Measurements from ENCODE around the gene ANTXRL.

DNA sequence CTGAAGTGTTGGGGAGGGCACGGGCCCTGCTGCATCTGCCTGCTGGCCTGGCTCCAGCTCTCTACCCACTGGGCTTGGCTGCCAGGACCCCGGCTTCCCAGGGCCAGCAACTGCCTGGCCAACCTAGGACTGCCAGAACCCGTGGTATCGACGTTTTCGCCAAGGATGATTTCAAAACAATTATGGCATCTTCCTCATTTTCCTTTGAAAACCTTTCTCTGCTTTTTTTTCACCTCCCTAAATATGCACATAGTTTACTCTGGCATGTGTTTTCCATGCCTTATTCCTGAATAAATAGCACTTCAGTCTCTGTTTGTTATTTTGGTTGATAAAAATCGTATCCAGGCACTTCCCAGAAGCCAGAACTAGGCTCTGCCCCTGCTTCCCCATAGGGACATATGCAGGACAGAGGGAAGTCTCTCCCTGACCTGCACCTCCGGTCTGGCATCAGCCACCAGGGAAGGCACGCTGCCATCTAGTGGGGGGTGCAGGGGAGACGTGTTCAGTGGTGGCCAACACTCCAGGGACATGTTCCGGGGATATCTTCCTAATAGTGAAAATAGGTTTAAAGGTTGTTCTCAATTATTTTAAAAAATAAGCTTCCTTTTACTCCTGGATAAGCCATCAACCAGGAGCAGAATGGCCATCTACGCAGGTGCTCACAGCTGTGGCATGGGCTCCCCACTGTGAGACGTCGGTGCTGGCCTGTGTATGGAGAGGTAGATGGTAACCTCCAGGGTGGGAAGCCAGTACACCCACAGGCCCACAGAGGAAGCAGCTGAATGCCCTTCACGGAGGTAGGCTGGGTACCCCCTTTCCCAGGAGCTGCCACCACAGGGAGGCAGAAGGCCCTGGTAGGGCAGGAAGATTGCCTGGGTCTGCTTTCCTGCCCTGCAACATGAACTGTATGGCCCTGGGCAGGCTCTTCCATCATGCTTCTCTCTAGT, 30.7 kb upstream of the ANTXRL start:
- TF ChIP-seq POLR2A (IDR thresholded peaks at IDR 0.05; ENCODE audit: low read length) (no peak), GATA1 (IDR thresholded peaks at IDR 0.05; ENCODE audit: low read depth, low read length) (no peak)
